ENCODE data around the gene KCNT1.

DNA sequence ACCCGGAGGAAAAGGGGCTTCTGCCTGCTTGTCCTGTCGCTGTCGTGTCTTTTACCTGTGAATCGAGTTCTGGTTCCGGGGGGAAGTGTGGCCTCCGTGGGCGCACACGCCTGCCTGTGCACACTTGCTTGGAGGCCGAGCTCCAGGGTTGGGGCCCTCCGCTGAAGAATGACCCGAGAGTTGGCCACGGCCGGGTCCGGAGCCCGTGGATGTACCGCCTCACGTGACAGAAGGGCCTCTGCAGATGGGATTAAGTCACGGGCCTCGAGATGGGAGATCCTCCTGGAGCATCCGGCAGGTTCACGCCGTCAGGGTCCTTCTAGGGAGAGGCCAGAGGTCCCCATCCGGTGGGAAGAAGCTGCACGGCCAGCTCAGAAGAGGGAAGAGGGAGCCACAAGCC, 81.0 kb downstream of the KCNT1 start:
- TF ChIP-seq, protein P1, sequence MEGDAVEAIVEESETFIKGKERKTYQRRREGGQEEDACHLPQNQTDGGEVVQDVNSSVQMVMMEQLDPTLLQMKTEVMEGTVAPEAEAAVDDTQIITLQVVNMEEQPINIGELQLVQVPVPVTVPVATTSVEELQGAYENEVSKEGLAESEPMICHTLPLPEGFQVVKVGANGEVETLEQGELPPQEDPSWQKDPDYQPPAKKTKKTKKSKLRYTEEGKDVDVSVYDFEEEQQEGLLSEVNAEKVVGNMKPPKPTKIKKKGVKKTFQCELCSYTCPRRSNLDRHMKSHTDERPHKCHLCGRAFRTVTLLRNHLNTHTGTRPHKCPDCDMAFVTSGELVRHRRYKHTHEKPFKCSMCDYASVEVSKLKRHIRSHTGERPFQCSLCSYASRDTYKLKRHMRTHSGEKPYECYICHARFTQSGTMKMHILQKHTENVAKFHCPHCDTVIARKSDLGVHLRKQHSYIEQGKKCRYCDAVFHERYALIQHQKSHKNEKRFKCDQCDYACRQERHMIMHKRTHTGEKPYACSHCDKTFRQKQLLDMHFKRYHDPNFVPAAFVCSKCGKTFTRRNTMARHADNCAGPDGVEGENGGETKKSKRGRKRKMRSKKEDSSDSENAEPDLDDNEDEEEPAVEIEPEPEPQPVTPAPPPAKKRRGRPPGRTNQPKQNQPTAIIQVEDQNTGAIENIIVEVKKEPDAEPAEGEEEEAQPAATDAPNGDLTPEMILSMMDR (conservative IDR thresholded peaks at IDR 0.05; ENCODE audit: low read depth, low read length) = no peak
- no peak for TF ChIP-seq EZH2 (IDR thresholded peaks at IDR 0.05; ENCODE audit: borderline replicate concordance, low read depth, low read length, poor library complexity, severe bottlenecking)
